DMS153 treated with DMSO at 0.1 percent for 48 hours (cell line): ENCODE results near the gene CTDP1.

ENCODE experiments used
- DNase-seq: peaks from one replicate; lab custom pipeline; 2025; ENCODE audit not compliant: unreplicated experiment; lab: John Stamatoyannopoulos, UW

CTDP1 gene

GRCh38 chr18:79756826-79757225 is 77.2 kb downstream of the CTDP1 start:
- DNase-seq: no peak

GRCh38 chr18:79760348-79760747 is 80.7 kb downstream of the CTDP1 start:
- DNase-seq: no peak

GRCh38 chr18:79760881-79761280 is 81.3 kb downstream of the CTDP1 start:
- no peak for DNase-seq

GRCh38 chr18:79763407-79763806 is 83.8 kb downstream of the CTDP1 start:
- DNase-seq: no peak

DNA sequence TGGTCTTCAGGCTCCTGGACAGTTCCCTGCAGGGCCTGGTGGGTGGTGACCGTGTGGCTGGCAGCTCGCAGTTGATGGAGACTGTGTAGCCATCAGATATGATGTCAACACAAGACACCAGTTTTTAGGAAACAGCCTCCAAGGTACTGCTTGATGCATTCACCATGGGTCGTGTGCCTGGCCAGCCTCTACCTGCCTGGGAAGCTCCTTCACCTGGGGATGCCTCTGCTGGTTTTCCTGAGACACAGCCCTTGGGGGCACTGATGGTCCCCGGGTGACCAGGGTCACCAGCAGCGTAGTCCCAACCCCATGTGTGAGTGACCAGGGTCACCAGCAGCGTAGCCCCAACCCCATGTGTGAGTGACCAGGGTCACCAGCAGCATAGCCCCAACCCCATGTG is 84.5 kb downstream of the CTDP1 start:
- no peak for DNase-seq

- no peak for DNase-seq
Measured at GRCh38 chr18:79765491-79766245, 86.1 kb downstream of the CTDP1 start.

- peak; percentile 8 for DNase-seq
Measured at GRCh38 chr18:79766308-79766707, 86.7 kb downstream of the CTDP1 start.

DNA sequence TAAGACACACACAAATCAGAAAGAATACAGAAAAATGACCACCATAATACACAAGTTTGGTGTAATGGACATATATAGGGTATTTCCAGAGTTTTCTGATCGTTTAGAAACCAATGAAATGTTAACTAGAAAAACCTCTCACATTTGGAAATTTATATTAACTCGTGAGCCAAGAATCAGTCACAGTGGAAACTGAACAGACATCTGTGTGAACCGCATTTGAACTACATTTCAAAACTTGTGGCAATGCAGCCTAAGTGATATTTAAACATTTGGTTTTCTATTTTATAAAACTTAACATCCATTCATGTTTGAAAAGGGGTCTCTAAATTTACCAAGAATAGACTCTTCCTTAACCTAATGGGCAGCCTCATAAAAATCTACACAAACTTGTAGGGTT is 89.1 kb downstream of the CTDP1 start:
- no peak for DNase-seq

GRCh38 chr18:79769698-79770500 is 90.3 kb downstream of the CTDP1 start:
- DNase-seq: no peak

DNA sequence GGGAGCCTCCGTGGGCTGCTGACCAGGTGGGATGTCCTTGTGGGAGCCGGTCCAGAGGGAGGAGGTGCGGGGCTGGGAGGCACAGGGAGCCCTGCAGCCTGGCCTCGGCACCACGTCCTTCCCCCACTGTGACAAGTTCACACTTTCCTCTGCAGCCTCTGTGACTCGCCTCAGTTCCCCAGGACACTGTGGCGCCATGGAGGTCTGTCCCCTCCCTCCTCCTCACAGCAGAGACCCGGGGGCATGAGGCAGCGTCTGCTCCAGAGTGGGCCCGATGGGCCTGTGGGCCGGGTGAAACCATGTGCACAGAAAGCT is 90.9 kb downstream of the CTDP1 start:
- DNase-seq: no peak

- no peak for DNase-seq
Measured at GRCh38 chr18:79770826-79771225, 91.2 kb downstream of the CTDP1 start.

GRCh38 chr18:79771446-79772107 is 92.0 kb downstream of the CTDP1 start:
- DNase-seq: no peak

- DNase-seq: no peak
Measured at GRCh38 chr18:79772108-79772864, 92.7 kb downstream of the CTDP1 start.

DNA sequence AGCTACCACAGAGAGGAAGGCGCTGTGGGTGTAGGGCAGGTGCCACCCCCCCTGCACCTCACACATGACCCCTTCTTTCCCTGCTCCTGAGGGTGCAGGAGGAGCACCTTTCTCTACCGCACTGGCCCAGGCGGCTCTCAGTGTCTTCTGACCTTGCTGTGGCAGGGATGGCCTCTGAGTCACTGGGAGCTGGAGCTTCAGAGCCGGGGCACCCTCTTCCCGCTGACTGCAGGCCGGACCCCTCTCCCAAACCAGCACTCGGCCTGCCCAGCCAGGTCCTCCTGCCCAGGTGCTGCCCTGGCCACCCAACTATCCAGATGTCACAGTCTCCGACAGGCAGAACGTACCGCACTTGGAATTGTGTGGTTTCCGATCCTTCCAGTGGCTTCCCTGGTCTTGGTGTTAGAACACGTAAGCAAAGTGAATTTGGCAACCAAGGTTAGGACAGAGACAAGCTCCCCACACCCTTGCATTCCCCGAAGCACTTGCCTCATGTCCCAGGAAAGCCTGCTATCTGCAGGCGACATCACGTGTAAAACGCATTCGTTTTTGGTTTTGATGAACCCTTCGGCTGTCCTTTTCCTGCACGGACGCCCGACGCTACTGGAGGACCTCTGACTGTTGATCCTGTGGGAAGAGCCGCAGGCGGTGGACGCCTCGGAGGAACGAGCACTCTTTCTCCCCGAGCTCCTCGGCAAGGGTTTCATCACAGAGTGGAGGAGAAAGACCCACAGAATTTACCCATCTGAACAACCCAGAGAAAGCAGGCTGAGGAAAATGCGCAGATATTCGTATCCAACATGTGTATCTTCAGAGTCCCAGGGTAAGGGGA is 93.5 kb downstream of the CTDP1 start:
- DNase-seq: no peak

- no peak for DNase-seq
Measured at GRCh38 chr18:79774111-79774510, 94.5 kb downstream of the CTDP1 start.

- DNase-seq: no peak
Measured at GRCh38 chr18:79775441-79776221, 96.0 kb downstream of the CTDP1 start.

GRCh38 chr18:79776674-79777073 is 97.1 kb downstream of the CTDP1 start:
- DNase-seq: no peak

DNA sequence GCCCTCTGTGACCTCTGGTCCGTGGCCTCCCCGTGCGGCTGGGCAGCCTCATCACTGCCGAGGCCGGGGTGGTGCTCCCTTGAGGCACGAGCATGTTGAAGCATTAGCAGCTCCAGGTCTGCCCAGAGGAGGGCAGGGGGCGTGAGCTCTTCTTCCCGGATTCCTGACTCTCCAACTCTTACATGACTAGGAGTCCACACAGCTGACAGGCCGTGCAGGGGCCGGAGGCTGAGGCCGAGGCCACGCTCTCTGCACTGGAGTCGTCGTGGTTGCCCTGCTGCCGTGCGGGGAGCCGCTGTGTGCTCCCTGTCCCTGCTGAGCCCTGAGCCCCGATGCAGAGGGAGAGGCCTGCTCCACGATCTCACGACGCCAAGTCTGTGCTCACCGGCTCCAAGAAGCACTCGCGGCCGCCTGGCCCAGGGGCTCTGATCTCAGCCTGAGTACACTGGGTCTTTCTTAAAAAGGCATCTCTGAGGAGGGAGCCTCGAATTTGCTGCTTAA is 98.7 kb downstream of the CTDP1 start:
- DNase-seq: no peak

- no peak for DNase-seq
Measured at GRCh38 chr18:79779021-79779699, 99.6 kb downstream of the CTDP1 start.
